Activated CD8-positive, alpha-beta memory T cell treated with anti-CD3 and anti-CD28 coated beads for 24 hours (primary cell): Measurements from ENCODE around the gene PLP1.
"Not testable (repeated sequence)": the region's sequence is repeated elsewhere in the genome, so short reads cannot be mapped to it uniquely, and the experiment has no call there.

Experiments
- DNase-seq: peaks from one replicate; pipeline ENCODE4 v3.0.0-alpha.2; 2020

Gene PLP1

DNA sequence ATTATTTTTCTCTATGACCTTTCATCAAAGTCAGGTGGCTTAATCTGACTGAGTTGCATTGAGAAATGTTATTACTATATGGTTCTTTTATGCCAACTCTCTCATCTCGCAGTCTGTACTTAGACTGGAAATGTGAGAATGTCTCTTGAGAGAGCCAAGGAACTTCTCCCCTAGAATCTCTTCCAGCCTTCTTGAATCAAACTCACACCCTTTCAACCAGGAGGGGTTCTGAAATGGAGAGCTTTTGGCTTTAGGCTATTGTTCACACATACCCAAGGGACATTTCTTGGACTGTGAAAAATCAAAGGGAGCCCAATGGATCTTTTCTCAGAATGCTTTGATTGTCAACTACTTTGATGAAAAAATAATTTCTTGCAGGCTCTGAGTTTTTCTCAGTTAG, 5.1 kb downstream of the PLP1 start:
- no peak for DNase-seq

DNA sequence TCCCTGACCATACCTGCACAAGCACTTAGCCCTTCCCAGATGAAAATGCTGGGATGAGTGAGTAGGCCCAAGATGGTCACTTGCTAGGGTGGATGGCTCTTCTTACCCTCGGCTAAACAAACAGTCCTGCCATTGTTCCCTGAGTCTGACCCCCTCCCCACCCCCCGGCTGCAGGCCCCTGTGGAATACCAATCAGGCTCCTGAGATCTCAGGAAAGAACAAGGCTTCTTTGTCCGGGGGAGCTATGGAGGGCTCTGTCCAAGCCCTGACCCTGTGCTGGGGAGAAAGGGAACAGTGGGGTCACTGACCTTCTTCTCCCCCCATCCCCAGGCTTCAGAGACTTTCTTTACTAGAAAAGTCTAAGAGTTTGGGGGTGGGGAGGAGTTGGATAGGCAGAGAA, 6.0 kb downstream of the PLP1 start:
- no peak for DNase-seq

DNA sequence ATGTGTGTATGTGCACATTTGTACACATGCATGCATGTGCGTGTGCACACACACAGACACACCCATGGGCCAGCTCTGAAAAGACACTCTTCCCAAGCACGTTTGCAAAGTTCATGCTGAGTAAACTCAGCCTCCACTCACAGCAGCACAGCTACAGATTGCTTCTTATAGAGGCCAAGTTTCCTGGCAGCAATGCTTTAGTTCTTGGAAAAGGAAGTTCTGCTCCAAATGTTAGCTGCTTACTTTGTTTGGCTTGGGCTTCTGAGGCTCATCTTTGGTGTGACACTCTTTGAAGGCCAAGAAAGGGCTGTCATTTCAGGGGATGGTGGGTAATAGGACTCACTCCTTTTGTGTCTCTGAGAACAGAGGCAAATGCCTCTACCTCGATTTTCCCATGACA, 6.6 kb downstream of the PLP1 start:
- no peak for DNase-seq

DNA sequence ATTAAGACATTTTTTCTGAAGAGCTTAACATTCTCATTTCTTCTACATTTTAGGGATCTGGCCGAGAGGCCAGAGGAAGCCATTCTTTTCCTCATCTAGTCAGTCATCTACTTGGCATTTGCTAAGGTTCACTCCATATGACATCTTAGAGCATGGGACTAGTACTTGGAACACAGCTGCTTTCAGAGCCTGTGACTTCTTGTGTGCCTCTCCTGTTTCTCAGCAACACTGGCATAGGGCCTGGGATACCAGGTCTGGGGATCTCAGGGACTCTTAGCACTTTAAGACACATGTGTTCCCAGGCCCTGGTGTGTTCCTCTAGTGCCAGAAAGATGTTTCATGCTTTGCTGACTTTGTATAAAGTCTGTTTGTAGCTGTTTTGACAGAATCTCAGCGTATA, 7.3 kb downstream of the PLP1 start:
- no peak for DNase-seq

DNA sequence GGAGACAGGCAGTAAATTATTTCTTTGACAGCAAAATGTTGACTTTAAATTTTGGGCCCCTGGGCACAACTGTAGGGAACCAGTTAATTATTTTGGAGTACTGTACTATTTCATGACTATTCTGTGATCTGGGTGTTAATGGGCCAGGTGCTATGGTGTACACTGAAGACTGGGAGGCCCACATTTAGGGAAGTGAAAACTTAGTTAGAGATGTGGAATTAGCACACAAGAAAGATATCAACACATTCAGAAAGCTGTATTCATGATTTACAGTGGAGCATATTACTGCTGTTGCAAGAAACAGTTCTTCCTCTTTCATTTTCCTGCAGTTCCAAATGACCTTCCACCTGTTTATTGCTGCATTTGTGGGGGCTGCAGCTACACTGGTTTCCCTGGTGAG, 12.4 kb downstream of the PLP1 start:
- DNase-seq = no peak

DNA sequence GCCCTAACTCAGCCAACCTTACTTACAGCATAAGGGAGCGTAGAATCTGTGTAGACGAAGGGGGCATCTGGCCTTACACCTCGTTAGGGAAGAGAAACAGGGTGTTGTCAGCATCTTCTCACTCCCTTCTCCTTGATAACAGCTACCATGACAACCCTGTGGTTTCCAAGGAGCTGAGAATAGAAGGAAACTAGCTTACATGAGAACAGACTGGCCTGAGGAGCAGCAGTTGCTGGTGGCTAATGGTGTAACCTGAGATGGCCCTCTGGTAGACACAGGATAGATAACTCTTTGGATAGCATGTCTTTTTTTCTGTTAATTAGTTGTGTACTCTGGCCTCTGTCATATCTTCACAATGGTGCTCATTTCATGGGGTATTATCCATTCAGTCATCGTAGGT, 14.6 kb downstream of the PLP1 start:
- DNase-seq = no peak

DNA sequence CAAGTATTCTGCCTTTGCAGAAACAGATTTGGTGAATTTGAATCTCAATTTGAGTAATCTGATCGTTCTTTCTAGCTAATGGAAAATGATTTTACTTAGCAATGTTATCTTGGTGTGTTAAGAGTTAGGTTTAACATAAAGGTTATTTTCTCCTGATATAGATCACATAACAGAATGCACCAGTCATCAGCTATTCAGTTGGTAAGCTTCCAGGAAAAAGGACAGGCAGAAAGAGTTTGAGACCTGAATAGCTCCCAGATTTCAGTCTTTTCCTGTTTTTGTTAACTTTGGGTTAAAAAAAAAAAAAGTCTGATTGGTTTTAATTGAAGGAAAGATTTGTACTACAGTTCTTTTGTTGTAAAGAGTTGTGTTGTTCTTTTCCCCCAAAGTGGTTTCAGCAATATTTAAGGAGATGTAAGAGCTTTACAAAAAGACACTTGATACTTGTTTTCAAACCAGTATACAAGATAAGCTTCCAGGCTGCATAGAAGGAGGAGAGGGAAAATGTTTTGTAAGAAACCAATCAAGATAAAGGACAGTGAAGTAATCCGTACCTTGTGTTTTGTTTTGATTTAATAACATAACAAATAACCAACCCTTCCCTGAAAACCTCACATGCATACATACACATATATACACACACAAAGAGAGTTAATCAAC, 15.3 kb downstream of the PLP1 start:
- no peak for DNase-seq

DNA sequence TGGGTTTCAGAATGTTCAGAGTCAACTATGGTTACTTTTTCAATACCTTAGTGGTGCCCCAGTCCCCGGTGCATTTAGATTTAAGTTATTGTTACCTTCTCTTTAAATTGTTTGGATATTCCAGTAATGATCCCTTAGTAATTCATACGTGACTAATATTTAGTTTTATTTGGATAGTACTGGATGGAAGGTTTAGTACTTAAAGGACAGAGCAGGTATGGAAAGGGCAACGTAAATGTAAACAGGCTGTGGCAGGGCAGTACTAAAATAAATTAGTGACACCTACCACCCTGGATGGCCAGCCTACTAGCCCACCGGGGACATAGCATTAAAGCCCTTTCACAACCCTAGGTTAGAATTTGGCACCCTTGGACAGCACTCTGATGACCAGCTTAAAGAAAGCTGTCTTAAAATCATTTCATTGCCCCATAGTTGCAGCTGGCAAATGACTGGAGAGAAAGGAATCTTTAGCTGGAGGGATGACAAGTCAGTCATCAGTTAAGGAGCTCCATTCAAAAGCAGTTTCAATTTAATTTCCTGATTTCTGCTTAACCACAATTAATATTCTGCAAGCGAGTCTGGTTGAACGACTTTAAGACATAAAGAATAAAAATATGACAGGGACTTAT, 16.4 kb downstream of the PLP1 start:
- no peak for DNase-seq

DNA sequence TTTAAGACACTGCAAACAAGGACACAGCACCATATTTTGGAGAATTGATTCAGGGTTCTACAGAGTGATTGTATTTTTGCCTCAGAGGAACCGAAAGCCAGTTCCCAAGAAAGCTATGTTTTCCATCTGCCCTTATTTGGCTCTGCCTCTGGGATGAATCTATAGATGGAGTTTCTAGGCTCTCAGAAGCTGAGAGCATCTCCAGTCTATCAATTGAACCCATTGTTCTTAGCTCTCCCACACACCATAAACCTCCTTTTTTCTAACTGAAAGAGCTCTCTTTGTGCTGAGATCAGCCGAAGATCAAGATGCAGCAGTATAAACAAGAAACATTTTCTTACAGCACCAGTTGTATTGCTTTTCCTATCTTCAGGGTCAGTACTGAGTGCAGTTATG, 16.9 kb downstream of the PLP1 start:
- DNase-seq = no peak

DNA sequence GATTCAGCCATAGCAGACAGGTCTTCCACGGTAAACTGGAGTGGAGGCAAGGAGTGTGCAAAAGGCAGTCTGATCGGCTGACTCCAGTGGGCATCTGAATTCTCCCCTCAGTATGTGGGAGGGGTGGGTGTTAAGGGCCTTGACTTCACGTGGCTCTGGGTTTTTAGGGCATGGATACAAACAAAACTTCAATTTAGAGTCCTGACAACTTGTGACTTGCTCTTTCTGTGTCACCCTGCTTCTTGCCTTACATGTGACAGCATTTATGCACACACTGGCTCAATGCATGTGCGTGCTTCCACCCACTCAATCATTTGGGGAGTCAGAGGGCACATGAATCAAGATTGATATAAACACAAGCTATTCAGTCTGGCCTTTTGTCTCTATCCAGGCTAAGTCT, 17.5 kb downstream of the PLP1 start:
- no peak for DNase-seq

DNA sequence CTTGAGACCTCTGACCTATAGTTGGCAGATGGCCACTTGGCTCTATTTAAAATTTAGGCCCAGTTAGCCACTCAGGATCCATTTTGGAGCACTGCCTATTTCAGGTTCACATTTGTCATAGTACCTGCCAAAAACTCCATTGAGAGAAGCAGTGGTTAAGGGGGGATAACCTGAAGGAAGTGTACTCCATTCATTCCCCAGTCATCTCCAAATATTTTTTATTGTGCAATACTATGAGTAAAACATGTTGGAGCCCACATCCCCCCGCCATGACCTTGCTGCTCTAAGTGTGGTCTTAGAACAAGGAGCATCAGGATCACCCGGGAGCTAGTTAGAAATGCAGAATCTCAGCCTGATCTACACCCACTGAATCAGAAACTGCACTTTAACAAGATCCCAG, 21.1 kb downstream of the PLP1 start:
- no peak for DNase-seq

DNA sequence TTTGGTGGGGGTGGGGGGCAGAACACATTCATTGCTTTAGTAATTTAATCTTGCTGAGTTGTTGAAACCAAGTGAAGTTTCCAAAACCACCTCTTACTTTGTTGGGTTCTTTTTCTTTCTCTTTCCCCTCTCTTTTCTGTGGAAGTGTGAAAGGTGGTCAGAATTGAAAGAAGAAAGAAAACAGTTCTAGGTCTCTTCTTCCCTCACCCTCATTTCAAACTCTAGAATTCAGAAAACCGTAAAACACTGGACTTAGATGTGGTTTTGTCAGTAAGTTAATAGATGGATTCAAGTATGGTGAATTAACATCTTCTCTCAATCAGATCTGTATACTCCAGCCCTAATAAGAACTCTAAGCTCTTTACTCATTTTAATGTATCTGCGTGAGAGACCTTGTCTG, 23.7 kb downstream of the PLP1 start:
- no peak for DNase-seq

DNA sequence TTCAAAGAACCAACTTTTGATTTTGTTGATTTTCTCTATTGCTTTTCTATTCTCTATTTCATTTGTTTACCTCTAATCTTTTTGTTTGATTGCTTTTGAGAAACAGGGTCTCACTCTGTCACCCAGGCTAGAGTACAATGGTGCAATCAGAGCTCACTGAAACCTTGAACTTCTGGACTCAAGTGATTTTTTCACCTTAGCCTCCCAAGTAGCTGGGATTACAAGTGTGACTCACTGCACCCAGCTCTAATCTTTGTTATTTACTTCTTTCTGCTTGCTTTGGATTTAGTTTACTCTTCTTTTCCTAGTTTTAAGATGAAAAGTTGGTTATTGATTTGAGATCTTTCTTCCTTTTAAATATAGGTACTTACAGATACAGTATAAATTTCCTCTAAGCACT, 29.2 kb downstream of the PLP1 start:
- DNase-seq = no peak

DNA sequence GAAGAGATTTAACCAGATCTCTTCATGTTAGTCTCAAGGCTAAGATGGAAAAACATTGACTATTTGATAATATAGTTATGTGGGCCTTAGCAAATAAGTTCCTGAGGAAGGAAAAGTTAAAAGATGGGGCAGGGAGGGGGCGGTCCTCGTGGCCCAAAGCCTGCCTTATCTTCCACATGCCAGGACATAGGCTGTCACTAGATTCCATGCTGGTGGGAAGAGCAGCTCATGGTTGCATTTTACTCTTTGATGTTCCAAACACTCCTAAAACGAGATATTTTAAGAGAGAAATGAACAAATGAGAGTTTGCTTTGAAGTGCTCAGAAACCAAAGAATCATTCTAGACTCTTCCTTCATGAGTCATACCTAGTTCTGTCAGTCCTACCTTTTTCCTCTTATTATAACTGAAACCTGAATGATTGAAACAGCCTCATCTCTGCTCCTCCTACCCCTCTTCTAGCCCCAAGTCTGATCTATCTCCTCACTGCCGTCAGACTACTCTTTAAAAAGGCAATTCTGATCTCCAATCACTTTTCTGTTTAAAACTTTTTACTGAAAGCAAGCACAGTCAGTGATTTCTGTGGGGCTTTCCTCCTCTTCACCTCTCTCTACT, 30.3 kb downstream of the PLP1 start:
- no peak for DNase-seq

DNA sequence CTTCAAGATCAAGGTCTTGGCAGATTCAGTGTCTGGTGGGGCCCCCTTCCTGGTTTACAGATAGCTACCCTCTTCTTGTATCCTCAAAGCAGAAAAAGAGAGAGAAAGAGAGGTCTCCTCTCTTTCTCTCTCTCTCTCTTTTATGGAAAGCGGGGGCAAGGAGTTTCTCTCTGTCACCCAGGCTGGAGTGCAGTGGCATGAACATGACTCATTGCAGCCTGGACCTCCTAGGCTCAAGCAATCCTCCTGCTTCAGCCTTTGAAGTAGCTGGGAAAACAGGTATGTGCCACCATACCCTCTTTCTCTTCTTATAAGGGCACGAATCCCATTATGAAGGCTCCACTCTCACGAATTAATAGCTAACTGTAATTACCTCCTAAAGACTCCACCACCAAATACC, 35.2 kb downstream of the PLP1 start:
- no peak for DNase-seq

DNA sequence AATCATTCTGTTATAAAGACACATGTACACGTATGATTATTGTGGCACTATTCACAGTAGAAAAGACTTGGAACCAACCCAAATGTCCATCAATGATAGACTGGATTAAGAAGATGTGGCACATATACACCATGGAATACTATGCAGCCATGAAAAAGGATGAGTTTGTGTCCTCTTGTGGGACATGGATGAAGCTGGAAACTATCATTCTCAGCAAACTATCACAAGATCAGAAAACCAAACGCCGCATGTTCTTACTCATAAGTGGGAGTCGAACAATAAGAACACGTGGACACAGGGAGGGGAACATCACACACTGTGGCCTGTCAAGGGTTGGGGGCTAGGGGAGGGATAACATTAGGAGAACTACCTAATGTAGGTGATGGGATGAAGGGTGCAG, 40.5 kb downstream of the PLP1 start:
- DNase-seq = not testable (repeated sequence)

DNA sequence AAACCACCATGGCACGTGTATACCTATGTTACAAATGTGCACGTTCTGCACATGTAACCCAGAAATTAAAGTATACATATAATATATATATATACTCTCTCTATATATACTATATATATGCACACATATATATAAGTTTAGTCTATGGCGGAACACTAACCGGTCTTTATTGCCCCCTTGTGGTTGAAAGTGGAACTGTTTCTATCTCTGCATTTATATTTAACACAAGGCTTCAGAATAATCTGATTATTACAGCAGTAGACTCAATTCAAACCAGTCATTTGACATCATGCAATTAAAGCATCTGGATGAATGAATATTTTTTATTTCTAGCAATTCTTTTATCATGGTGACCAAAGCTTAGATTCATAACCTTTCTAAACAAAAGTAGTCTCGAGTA, 40.9 kb downstream of the PLP1 start:
- no peak for DNase-seq

DNA sequence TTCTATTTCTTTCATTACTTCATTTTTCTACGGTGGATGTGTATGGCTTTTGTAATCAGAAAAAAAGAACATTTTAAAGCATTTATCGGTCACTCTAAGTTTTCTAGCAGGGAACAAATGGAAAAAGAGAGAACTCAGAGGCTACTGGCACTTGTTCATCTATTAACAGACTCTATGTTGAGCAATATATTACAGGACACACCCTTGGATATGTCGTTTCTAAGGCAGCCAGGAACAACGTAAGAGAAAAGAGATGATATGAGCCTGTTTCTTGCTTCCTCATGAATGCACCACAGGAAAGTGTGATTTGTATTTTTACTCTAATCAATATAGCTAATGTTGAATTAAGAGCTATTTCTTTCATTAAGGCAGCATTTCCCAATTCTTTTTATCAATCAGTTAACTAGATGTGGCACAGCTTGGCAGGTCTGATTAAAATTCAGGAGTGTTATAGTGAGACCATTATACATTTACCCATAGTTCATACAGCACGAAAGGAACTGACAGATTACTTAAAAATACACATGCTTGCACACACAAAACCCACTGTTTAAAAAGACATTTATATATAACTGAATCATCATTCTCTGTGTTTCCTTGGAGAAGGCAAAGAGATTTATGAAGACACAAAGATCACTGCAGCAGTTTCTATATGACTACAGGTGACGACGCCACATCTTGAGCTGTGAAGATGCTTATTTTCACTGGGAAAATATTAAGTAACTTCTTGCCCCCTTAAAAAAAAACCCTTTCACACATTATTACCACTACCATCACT, 42.4 kb downstream of the PLP1 start:
- DNase-seq = no peak

DNA sequence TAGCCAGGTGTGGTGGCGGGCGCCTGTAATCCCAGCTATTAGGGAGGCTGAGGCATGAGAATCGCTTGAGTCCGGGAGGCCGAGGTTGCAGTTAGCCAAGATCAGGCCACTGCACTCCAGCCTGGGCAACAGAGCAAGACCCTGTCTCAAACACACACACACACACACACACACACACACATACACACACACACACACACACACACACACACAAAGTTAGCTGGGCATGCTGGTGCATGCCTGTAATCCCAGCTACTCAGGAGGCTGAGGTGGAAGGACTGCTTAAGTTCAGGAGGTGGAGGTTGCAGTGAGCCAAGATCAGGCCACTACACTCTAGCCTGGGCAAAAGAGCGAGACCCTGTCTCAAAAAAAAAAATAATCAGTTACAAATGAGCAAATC, 44.2 kb downstream of the PLP1 start:
- DNase-seq = not testable (repeated sequence)

DNA sequence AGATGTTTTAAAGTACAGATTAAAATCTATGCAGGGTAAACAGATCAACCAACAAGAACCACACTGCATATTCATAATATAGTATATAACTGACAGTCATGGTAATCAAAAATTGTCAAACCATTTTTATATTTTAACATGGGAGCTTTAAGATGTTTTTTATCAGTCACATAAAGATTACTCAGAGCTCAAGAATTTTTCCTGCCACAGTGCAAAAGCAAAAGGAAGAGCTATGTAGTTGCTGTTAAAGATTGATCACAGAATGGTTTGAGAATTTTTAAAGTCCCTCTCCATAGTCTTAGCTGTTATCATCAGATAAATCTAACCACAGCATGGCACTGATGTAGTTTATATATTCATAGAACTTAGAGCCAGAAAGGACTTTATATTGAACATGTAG, 47.0 kb downstream of the PLP1 start:
- no peak for DNase-seq

DNA sequence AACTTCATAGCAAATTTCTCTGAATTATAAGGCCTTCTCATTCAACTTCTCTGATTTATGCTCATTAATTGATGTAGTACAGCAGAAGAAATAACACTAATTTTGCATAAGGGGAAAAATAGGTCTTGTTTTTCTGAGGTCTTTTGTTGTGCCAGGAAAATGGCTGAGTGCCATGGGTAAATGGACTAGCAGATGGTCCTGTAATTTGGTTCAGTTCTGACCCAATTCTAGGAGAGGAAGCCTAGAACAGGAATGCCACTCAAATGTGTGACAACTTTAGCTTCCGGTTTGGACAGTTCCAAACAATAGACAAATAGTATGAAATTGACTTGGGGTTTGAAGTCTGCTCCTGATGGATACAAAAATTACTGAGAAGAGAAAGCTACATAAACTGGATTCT, 49.2 kb downstream of the PLP1 start:
- no peak for DNase-seq

DNA sequence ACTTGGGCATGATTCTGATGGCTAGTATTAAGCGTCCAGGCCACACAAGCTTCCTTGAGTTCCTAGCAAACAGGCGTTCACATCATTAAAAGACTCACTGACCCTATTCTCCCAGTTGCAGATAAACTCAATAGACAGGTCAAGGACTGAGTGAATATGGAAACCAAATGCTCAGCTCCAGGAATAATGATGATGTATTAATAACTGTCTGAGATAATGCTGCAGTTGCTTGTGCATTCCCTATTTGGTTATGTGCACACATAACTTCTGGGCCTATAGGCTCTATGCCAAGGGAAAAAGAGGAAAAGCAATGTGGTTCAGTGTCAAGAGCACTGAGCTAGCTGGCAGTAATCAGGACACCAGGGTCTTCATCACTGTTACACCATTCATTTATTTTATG, 51.9 kb downstream of the PLP1 start:
- no peak for DNase-seq

DNA sequence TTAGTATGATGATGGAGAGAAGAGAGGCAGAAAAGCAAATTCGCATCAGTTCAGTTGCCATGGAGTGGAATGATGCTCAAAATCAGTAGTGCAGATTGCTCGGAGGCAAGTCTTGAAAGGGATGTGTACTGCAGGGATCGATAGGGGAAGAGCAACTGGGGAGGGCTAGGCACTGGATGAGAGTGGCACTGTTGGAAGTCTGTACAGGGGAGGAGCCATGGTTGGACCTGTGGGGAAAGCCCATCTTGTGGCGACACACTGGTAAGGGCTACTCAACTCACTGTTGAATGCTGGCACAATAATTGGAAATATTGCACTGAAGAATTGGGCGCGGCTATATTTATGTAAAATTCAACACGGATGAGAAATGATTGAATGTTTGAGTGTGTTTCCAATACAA, 54.2 kb downstream of the PLP1 start:
- DNase-seq = no peak

DNA sequence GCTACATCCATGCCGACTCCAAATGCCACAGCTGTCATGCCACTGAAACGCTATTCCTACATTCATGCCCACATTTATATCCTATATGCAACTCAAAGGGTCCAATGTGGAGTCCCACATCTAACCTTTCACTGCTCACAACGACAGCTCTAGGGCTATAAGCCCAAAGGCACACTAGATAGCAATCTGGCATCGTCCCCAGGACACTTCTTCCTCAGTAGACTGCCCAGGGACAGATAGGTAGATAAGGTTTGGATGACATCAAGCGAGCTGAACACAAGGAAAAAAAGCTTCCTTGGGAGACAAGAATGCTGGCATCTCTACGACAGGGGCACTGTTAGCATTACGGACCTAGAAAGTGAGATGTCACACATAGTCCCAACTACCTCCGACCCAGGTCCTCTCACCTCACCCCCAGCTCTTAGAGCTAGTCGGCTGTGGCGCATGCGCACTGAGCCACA, 54.7 kb downstream of the PLP1 start:
- no peak for DNase-seq
